Thyroid gland (tissue), 4 donors: ENCODE measurements around the gene ERAL1.

ENCODE experiments used
- POLR2A ChIP-seq, 2 donors: fragments of 450-650 bp; IDR thresholded peaks; one replicate each; pipeline ENCODE4 v1.6.1; 2017; ENCODE audit warnings: antibody characterized with exemption in 2 of 2, mild to moderate bottlenecking in 2 of 2, moderate library complexity in 1 of 2
- TF ChIP-seq, protein P1 (sequence below), 6 experiments: fragments of 200-600 bp in 3 of 6; fragments of 450-650 bp in 3 of 6; sonication (generic) in 3 of 6; IDR thresholded peaks; one replicate each; pipeline ENCODE4 v1.5.1; 2016 to 2019; ENCODE audit warnings: antibody characterized with exemption in 6 of 6, mild to moderate bottlenecking in 2 of 6, inconsistent platforms in 1 of 6, moderate library complexity in 1 of 6

DNA sequence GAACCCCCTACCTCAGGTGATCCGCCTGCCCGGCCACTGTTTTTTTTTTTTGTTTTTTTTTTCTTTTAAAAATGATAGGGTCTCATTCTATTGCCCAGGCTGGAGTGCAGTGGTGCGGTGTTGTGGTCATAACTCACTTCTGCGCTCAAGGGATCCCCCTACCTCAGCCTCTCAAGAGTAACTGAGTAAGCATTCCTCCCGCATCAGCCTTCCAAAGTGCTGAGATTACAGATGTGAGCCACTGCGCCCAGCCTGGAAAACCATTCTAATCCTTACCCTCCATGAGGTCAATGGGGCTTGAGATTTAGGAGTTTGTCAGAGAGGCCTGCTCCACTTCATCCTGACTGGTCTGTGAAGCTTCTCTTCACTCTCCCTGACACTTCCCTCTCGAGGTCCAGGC, 12.5 kb downstream of the ERAL1 start:
- TF ChIP-seq, protein P1, sequence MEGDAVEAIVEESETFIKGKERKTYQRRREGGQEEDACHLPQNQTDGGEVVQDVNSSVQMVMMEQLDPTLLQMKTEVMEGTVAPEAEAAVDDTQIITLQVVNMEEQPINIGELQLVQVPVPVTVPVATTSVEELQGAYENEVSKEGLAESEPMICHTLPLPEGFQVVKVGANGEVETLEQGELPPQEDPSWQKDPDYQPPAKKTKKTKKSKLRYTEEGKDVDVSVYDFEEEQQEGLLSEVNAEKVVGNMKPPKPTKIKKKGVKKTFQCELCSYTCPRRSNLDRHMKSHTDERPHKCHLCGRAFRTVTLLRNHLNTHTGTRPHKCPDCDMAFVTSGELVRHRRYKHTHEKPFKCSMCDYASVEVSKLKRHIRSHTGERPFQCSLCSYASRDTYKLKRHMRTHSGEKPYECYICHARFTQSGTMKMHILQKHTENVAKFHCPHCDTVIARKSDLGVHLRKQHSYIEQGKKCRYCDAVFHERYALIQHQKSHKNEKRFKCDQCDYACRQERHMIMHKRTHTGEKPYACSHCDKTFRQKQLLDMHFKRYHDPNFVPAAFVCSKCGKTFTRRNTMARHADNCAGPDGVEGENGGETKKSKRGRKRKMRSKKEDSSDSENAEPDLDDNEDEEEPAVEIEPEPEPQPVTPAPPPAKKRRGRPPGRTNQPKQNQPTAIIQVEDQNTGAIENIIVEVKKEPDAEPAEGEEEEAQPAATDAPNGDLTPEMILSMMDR (IDR thresholded peaks at IDR 0.05): no peak
- no peak for TF ChIP-seq POLR2A (IDR thresholded peaks at IDR 0.05)
